Pulmonary artery endothelial cell (primary cell): ENCODE data around the gene FAM25A. TPM values are rescaled to one million over a fixed set of nuclear protein-coding genes. Genes with fewer than 3 reads are reported as not detected.
A peak's percentile ranks its signal among the peaks of the same experiment; 100 is the strongest.
"Not testable (repeated sequence)": the region's sequence is repeated elsewhere in the genome, so short reads cannot be mapped to it uniquely, and the experiment has no call there.

Experiments
- DNase-seq: peaks from one replicate; pipeline ENCODE4 v3.0.0-alpha.2; 2011; ENCODE audit warnings: low read depth, low spot score
- total RNA-seq: library from RNA; depleted of rRNA; stranded (reverse); fragments of >200 nt; gene quantifications from 2 replicates; pipeline ENCODE4 v1.2.3, GENCODE V29; 2014

FAM25A gene
- total RNA-seq, 1 donor from 2014 or later, result not detected

DNA sequence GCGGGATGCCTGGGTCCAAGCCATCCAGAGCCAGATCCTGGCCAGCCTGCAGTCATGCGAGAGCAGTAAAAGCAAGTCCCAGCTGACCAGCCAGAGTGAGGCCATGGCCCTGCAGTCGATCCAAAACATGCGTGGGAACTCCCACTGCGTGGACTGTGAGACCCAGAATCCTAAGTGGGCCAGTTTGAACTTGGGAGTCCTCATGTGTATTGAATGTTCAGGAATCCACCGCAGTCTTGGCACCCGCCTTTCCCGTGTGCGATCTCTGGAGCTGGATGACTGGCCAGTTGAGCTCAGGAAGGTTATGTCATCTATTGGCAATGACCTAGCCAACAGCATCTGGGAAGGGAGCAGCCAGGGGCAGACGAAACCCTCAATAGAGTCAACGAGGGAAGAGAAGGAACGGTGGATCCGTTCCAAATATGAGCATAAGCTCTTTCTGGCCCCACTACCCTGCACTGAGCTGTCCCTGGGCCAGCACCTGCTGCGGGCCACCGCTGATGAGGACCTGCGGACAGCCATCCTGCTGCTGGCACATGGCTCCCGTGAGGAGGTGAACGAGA is 10.9 kb upstream of the FAM25A start:
- not testable (repeated sequence) for DNase-seq

DNA sequence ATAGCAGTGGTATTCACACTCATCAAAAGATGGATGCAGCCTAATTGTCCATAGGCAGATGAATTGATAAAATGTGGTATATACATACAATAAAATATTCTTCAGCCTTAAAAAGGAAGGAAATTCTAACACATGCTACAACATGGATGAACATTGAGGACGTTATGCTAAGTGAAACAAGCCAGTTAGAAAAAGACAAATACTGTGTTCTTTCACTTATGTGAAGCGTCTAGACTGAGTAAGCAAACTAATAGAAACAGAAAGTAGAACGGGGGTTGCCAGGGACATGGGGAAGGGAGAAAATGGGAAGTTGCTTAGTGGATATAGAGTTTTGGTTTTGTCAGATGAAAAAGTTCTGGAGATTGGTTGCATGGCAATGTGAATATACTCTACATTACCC is 6.6 kb upstream of the FAM25A start:
- not testable (repeated sequence) for DNase-seq

DNA sequence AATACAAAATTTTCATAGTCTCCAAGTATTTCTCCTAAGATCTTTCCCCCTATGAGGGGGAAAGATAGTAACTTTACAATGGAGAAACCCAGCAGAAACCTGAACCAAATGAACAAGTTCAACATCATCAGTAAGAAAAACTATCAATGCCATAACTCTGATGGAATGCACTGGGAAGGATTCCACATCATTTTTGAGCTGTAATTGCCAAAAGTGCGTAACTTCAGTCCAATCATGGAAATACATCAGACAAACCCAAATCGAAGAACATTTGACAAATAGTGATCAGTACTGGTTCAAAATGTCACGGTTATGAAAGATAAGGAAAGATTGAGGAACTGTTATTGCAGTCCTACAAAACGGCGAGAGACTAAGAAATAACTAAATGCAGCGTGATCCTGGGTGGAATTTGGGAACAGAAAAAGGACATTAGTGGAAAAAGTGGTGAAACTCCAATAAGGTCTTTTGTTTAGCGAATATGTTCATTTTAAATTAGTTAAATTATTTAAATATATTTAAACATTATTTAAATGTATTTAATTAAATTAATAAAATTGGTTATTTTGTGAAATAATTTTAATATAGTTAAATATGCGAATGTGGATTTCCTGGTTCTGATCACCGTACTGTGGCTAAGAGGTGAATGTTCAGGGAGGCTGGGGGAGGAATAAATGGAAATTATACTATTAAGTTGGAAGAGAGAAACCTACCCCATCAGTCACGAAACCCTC is 4.9 kb upstream of the FAM25A start:
- not testable (repeated sequence) for DNase-seq

DNA sequence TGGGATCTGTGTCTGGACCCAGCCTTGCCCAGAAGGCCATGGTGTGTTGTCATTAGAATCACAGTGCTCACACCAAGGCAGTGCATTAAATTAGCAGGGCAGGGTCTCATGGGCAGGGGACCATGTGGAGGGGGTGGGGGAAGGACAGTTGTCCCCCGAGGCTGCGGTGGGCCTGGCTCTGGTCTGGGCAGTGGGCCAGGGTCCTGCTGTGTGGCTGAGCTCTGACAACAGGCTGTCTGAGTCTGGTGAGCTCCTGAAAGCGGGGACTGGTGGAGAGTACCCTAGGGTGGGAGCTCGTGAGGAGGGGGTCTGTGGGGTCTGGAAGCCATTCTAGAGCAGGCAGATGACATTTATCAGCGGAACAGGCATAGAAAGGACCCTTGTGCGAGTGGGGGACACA is 2.0 kb upstream of the FAM25A start:
- not testable (repeated sequence) for DNase-seq

DNA sequence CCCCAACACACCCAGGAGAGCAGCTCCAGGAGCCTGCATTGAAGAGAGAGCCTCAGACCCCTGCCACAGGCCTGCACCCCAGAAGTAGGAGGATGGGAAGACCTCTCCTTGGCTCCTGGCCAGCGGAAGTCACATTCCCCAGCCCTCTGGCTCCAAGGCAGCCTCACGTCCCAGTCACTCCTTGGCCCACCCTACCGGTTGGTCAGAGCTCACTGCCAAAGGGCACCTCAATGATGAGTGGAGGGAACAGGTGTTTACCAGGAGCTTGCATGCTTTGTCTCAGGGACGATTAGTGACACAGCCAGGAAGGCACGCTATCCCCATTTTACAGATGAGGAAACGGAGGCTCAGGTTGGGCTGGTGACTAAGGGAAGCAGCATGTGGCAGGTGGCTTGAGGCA is 1.0 kb upstream of the FAM25A start:
- not testable (repeated sequence) for DNase-seq

DNA sequence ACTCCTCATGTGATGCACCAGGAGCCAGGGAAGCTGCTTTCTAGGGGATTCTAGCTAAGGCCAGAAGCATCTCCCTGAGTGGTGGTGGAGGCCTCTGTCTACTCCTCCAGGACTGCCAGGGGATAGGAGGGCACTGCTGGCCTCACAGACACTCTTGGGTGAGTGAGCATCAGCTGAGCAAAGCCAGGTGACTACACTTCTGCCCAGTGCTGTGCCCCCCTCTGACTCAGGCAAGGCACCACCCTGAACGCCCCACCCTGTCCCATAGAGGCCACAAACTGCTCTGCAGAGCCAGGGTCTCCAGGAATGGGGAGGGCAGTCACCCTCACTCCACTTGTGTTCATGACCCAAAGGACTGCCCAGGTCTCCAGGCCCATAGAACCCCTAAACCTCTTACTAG is 590 bp upstream of the FAM25A start:
- DNase-seq, result not testable (repeated sequence)

DNA sequence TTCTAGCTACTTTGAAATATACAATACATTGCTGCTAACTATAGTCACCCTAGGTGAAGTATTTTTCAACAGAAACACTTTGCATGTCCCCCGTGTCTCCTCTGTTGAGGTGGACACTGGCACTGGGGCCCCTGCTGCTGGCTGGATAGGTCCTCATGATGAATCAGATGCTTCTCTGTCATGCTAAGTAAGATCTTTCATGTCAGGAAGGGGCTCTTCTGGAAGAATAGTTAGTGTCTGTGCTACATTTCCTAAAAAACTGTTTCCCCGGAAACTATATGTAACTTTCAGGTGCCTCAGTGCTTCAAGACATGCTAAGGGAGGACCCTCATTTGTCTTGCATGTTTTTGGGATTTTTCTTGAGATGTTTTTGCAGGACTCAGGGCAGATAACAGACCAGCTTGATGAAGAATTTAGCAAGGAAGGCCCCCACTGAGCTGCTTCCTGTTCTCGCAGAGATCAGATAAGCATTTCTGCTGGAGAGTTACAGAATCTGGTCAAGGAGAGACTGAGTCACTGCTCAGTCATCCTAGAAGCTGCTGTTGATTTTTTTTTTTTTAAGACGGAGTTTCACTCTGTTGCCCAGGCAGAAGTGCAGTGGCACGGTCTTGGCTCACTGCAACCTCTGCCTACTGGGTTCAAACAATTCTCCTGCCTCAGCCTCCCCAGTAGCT is 5.3 kb downstream of the FAM25A start:
- DNase-seq, result peak; percentile 44

DNA sequence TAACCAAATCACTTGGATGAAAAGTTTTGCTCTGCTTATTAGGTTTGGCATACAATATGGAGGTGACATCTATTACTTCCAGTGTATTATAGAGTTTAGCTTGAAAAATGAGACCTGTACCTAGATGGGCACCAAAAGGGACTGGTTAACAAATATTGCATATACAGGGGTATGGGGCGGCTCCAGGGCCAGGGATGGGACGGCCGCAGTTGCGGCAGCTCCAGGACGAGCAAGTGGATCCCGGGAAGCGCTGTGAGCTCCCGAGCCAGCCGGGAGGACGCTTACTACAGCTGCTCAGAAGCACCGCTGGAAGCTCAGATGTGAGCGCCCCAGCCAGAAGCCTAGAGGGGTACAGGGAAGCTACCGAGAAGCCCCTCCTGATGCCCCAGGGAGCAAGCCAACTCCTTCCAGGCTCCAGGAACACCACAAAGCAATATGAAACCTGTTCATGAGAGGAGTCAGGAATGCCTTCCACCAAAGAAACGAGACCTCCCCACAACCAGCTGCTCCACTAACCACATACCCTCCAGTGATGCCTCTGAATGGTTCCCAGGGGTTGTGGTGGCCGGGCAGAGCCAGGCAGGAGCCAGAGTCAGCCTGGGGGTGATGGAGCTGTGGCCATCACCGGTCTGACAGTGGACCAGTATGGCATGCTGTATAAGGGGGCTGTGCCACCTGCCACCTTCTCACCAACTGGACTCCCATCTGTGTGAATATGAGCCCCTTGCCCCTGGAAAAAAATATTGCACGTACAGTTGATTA is 6.8 kb downstream of the FAM25A start:
- DNase-seq, result not testable (repeated sequence)

DNA sequence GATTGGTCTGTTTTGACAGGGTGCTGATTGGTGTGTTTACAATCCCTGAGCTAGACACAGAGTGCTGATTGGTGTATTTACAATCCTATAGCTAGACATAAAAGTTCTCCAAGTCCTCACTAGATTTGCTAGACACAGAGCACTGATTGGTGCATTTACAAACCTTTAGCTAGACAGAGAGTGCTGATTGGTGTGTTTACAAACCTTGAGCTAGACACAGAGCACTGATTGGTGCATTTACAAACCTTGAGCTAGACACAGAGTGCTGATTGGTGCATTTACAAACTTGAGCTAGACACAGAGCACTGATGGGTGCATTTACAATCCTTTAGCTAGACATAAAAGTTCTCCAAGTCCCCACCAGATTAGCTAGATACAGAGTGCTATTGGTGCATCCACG is 10.3 kb downstream of the FAM25A start:
- DNase-seq, result not testable (repeated sequence)

DNA sequence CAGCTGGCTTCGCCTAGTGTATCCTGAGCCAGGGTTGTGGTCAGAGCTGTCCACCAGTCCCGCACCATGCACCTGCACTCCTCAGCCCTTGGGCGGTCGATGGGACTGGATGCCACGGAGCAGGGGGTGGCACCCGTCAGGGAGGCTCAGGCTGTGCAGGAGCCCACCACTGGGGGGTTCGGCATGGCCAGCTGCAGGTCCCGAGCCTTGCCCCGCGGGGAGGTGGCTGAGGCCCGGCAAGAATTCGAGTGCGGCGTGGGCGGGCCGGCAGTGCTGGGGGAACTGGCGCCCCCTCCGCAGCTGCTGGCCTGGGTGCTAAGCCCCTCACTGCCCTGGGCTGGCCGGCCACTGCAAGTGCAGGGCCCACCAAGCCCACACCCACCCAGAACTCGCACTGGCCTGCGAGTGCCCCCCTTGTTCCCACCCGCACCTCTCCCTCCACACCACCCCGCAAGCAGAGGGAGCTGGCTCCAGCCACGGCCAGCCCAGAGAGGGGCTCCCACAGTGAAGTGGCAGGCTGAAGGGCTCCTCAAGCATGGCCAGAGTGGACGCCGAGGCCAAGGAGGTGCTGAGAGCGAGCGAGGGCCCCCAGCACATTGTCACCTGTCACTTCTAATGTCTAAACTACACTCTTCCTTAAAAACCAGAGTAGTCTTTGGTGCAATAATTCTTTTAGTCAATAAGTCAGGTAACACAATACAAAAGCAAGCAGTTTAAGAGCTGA is 11.0 kb downstream of the FAM25A start:
- DNase-seq, result no peak

DNA sequence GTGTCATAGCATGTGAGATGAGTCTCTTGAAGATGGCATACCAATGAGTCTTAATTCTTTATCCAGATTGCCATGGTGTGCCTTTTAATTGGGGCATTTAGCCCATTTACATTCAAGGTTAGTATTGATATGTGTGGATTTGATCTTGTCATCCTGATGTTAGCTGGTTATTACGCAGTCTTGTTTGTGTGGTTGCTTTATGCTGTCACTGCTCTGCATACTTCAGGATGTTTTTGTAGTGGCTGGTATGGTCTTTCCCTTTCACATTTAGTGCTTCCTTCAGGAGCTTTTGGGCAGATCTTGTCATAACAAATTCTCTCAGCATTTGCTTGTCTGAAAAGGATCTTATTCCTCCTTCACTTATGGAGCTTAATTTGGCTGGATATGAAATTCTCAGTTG is 16.5 kb downstream of the FAM25A start:
- DNase-seq, result no peak

DNA sequence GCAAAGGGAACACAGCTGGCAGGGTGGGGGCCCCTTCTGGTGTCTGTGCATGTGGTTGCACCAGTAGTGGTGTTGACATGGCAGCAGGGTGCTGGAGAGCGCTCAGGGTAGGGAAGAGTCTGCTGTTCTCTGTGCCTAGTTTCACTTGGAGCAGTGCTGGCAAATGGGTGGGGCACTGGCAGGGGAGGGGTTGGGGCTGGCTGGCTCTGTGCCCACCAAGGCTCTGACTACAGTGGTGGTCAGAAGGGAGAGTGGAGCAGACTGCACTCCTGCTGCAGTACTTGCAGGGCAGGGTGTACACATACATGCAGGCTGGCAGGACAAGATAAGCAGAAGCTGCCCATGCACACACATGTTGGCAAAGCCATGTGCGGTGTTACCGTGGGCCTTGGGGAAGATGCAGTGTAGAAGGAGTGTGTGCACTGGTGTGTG is 18.2 kb downstream of the FAM25A start:
- no peak for DNase-seq

DNA sequence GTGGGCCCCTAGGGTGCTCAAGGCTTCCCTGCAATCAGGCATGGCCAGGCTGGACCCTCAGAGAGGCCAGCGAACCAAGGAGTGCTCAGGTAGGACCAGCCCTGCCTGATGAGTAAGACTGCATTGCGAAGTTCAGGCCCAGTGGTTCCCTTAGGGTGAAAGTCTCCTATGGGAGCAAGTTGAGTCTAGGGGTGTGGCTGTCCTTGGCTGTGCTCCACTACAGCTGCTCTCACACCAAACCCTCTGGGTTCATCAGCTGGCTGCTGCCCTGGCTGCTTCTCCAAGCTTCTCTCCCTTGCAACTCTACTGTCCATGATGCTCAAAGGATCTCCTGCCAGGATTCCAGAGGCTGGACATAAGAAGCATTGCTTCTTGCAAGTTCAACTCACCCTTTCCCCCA is 18.7 kb downstream of the FAM25A start:
- DNase-seq, result no peak

DNA sequence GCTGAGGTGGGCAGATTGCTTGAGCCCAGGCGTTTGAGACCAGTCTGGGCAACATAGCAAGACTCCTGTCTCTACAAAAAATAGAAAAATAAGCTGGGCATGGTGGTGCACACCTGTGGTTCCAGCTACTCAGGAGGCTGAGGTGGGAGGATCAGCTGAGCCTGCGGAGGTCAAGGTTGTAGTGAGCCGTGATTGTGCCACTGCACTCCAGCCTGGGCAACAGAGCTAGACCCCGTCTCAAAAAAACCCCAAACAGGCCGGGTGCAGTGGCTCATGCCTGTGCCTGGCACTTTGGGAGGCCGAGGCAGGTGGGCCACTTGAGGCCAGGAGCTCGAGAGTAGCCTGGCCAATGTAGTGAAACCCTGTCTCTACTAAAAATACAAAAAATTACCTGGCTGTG is 23.5 kb downstream of the FAM25A start:
- DNase-seq, result not testable (repeated sequence)

DNA sequence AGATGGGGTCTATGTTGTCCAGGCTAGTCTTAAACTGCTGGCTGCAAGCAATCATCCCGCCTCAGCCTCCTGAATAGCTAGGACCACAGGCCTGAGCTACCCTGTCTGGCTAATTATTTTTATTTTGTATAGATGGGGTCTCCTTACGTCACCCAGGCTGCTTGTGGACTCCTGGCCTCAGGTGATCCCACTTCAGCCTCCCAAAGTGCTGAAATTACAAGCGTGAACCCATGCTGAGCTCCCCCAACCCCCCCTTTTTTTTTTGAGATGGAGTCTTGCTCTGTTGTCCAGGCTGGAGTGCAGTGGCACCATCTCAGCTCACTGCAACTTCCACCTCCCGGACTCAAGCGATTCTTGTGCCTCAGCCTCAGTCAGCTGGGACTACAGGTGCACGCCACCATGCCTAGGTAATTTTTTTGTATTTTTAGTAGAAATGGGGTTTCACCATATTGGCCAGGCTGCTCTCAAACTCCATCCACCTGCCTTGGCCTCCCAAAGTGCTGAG is 25.4 kb downstream of the FAM25A start:
- no peak for DNase-seq

DNA sequence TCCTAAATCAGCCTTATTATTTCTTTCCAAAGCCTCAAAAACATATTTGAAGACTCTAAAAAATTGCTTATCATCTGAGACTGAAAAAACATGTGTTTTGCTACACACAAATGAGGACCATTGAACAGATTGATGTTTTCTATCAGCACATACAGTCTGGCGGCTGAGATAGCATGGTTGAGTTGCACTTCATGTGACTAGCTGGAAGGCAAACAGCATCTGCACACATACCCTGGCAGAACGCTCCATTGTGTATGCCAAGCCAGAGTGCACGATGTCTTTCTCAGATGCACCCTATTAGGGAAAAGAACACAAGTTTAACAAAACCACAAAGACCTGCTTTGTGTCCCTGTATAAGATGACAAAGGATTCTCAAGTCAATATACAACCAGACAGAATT is 33.0 kb downstream of the FAM25A start:
- DNase-seq, result no peak

DNA sequence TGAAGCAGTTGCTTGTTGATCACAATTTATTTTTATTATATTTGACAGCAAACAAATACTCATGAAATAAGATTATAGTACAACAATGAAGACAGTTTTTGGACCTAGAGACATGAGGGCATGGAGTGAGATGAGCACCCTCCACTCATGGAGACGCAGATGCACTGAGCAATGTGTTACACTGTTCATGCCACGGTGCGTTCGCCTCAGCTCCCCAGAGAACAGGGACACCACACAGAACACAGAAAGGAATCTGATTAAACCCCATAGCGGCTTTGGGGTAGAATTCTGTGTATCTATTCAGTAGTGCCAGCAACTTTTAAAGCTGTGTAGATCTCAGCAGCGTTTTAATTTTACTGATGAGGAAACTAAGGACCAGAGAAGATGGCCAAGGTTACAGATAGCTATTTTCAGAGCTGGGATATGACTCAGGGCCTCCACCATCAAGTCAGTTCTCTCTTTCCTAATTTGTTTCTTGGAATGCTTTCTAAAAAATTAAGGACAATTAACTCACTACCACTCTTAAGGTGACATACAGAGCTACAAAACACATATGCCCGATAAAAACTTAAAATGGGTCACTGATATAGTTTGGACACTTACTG is 33.6 kb downstream of the FAM25A start:
- no peak for DNase-seq

DNA sequence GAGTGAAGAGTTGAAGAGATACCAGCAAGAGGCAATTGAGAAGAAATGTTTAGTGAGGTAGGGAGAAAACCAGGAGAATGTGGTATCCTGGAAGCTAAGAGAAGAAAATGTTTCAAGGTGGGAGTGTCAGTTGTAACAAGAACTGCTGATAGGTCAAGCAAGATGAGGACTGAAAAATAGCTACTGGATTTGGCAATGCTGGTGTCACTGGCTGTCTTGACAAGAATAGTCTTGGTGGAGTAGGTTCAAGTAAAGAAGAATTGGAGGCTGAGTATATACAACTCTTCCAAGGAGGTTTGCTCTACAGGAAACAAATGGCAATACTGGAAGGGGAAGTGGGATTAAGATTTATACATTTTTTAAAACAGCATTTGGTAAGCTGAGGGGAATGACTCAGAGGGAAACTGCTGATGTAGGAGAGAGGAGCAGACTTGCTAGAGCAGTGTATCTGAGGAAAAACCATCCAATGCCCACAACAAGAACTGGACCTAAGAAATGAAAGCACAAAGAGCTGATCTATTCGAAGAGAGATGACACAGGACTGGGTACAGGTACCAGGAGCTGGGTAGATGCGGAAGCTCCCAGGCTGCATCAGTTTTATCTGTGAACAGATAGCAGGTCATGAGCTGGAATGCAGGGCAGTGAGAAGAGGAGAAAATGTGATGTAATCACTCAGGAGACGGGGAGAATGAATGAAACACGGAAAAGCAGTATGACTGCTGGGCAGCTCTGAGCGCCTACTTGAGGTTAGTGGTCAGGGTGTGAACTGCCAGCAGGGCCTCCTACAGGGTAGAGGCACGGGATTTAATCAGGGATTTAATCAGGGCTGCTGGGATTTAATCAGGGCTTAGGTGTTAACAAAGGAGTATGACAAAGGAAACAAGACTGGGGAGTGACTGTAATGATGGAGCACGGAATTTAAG is 34.5 kb downstream of the FAM25A start:
- DNase-seq, result peak; percentile 8

DNA sequence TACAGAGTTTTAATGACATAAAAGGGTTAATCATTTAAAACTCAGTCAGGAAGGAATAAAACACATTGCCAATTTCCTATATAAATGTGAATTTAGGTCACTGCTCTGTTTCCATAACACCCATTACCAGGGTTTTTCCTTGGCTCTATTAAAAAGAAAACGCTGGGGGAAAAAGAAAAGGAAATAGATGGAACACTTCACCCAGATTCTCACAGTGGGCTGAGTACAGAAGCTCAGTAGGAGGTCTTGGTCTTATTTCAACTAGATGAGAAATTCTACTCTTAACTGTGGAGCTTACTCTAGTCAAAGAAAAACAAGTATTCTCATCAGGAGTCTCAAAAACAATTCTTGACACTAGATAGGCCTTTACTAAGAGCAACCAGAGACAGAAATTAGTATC is 38.1 kb downstream of the FAM25A start:
- DNase-seq, result no peak

DNA sequence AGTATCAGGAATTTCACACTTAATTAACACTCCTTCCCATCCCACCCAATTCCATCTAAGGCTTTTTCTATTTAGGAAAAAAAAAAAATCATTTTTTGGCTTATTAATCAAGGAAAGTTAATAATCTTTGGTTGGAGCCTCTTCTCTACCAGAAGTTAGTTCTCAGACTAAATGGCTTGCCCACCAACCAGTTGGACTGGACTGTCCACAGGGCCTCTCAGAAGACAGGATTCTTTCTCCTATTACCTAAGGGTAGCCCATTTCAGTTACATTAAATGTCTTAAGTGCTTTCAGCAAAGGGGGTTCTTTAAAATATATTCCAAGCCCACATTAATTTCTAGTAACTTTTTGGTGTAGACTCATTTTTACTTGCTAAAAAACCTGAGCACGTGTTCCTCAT is 39.3 kb downstream of the FAM25A start:
- DNase-seq, result no peak
